ENCODE results near the gene AACS. TPM values are rescaled to one million over a fixed set of nuclear protein-coding genes. Genes with fewer than 3 reads are reported as not detected.

Gene AACS
- total and polyA plus RNA-seq, 2 of the 8 experiments (the other 6 are each of a cell fraction or from before 2014, with no cell fraction given): 51.9 to 52.4 TPM

DNA sequence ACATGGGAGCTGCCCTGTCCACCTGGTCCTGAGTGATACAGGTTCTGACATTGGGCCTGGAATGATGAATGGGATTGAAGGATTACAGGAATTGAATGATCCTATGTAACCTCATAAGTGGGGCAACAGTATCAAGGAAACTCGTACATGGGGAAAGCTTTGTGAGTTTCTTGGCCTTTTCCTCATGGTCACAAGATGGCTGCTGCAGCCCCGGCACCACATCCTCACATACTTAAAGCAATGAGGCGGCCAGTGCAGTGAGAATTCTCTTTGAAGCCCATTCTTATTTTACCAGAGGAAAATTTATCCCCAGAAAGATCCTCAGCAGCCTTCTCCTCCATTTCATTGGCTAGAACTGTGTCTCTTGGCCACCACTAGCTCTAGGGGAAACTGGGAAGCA lies 91.9 kb downstream of the AACS start:
- Histone ChIP-seq H4K5ac (ENCODE audit: insufficient read length, low read depth, low read length) (no peak overlapping the region), H2BK20ac (ENCODE audit: low read length) (no peak overlapping the region), H4K91ac (replicated peaks; ENCODE audit: insufficient read length, low read length) (no peak overlapping the region), H2BK120ac (replicated peaks; ENCODE audit: low read depth, low read length) (no peak overlapping the region), H2BK5ac (ENCODE audit: low read depth, low read length) (no peak overlapping the region), H3K9me3 (ENCODE audit: insufficient read depth in 2 of 2, low read depth in 1 of 2, low read length in 1 of 2) (no peaks in the 10 kb centered on the region), H3K23ac (ENCODE audit: insufficient read length) (no peak overlapping the region), H3K4me2 (ENCODE audit: insufficient read depth in 1 of 2, low read depth in 2 of 2, low read length in 2 of 2) (no peak overlapping the region), H3K27me3 (replicated peaks in 1 of 4; ENCODE audit: control insufficient read depth in 3 of 4, extremely low read depth in 1 of 4, insufficient read depth in 3 of 4, low read length in 3 of 4) (no peaks in the 10 kb centered on the region), H3K56ac (replicated peaks; ENCODE audit: insufficient read length, low read depth, low read length) (no peak overlapping the region), H3K36me3 (ENCODE audit: control insufficient read depth in 2 of 4, insufficient read depth in 4 of 4, low read length in 3 of 4) (no peaks in the 10 kb centered on the region), H3K27ac (ENCODE audit: low read depth, low read length) (no peak overlapping the region), H3K18ac (ENCODE audit: extremely low read depth, low read length) (no peak overlapping the region), H2AFZ (ENCODE audit: low read length) (no peak overlapping the region), H4K20me1 (replicated peaks in 1 of 2; ENCODE audit: control insufficient read depth in 1 of 2, insufficient read depth in 2 of 2, low read length in 2 of 2) (no peaks in the 10 kb centered on the region), H3K79me1 (ENCODE audit: low read depth, low read length) (no peaks in the 10 kb centered on the region; the same call in 1 of the 2 replicates), H3K4me1 (replicated peaks in 1 of 4; ENCODE audit: control insufficient read depth in 3 of 4, insufficient read depth in 4 of 4, low read length in 3 of 4) (no peaks in the 10 kb centered on the region), H3K79me2 (ENCODE audit: control insufficient read depth in 1 of 2, insufficient read depth in 2 of 2, low read length in 2 of 2) (no peaks in the 10 kb centered on the region), H3K9ac (replicated peaks in 1 of 4; ENCODE audit: extremely low read depth in 1 of 4, low read depth in 3 of 4, low read length in 3 of 4) (no peak overlapping the region), H4K8ac (ENCODE audit: extremely low read depth, insufficient read depth, low read length) (no peak overlapping the region), H2AK5ac (ENCODE audit: low read depth, low read length) (no peak overlapping the region), H3K23me2 (ENCODE audit: low read depth, low read length) (no peaks in the 10 kb centered on the region), H3K4me3 (ENCODE audit: extremely low read depth in 1 of 4, insufficient read depth in 2 of 4, low read depth in 3 of 4, low read length in 4 of 4) (no peak overlapping the region), H2BK12ac (ENCODE audit: low read depth, low read length) (no peak overlapping the region), H2BK15ac (ENCODE audit: low read length) (no peak overlapping the region), H3K14ac (ENCODE audit: insufficient read length) (no peak overlapping the region), H3K4ac (replicated peaks; ENCODE audit: insufficient read length, low read depth, low read length) (no peak overlapping the region)
- FAIRE-seq (no peak), DNase-seq (ENCODE audit: low read depth in 1 of 2, low spot score in 2 of 2) (no peak)
- 90% methylated on average over 3 of the region's 3 CpGs; no CpG with 5 or more reads in 1 of the 2 experiments for WGBS, 2 experiments (ENCODE audit: extremely low coverage in 1 of 2, insufficient coverage in 1 of 2, insufficient read length in 1 of 2, insufficient replicate concordance in 2 of 2, low coverage in 1 of 2, low lambda C conversion rate in 2 of 2, missing lambda C conversion rate in 1 of 2)
- CTCF ChIA-PET (ENCODE audit: partially characterized antibody): interaction anchor here (0.9 kb wide), 1 partner anchor 60 kb away, joined by 3 read pairs; no protein-coding TSS in a partner anchor
- POLR2A ChIA-PET (ENCODE audit: partially characterized antibody): interaction anchor here (0.6 kb wide), 1 partner anchor 92 kb away, joined by 3 read pairs; no protein-coding TSS in a partner anchor

Data from H1 (cell line).